ENCODE measurements around the gene NRM.

DNA sequence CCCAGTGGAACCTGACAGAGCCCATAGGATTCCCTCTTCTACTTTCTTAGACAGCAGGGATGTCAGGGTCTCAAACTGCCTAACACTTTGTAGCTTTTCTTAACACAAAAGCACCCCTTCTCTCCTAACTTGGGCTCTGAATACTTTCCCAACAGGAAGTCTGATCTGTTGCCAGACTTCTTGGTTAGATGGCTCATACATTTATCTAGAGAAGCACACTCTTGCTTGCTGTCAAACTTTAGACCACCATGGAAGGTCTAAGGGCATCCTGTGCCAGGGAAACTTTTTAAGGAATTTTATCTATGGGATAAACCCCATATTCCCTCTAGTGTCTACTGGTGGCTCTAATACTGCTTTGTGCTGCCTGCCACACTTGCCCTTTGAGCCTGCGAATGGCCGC, 47.1 kb downstream of the NRM start:
- TF ChIP-seq CTCF (IDR thresholded peaks at IDR 0.05 in 2 of 3, conservative IDR thresholded peaks at IDR 0.05 in 1 of 3; ENCODE audit: borderline replicate concordance in 1 of 3, insufficient read depth in 1 of 3, low read depth in 2 of 3, low read length in 2 of 3): no peak
- TF ChIP-seq, protein P1, sequence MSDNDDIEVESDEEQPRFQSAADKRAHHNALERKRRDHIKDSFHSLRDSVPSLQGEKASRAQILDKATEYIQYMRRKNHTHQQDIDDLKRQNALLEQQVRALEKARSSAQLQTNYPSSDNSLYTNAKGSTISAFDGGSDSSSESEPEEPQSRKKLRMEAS (IDR thresholded peaks at IDR 0.05): no peak
- no peak for TF ChIP-seq YY1 (IDR thresholded peaks at IDR 0.05; ENCODE audit: extremely low read depth, insufficient replicate concordance, low read depth, low read length)
- no peak for TF ChIP-seq POLR2A (IDR thresholded peaks at IDR 0.05; ENCODE audit: borderline replicate concordance, extremely low read depth, insufficient read depth, insufficient read length)
- TF ChIP-seq, protein P2, sequence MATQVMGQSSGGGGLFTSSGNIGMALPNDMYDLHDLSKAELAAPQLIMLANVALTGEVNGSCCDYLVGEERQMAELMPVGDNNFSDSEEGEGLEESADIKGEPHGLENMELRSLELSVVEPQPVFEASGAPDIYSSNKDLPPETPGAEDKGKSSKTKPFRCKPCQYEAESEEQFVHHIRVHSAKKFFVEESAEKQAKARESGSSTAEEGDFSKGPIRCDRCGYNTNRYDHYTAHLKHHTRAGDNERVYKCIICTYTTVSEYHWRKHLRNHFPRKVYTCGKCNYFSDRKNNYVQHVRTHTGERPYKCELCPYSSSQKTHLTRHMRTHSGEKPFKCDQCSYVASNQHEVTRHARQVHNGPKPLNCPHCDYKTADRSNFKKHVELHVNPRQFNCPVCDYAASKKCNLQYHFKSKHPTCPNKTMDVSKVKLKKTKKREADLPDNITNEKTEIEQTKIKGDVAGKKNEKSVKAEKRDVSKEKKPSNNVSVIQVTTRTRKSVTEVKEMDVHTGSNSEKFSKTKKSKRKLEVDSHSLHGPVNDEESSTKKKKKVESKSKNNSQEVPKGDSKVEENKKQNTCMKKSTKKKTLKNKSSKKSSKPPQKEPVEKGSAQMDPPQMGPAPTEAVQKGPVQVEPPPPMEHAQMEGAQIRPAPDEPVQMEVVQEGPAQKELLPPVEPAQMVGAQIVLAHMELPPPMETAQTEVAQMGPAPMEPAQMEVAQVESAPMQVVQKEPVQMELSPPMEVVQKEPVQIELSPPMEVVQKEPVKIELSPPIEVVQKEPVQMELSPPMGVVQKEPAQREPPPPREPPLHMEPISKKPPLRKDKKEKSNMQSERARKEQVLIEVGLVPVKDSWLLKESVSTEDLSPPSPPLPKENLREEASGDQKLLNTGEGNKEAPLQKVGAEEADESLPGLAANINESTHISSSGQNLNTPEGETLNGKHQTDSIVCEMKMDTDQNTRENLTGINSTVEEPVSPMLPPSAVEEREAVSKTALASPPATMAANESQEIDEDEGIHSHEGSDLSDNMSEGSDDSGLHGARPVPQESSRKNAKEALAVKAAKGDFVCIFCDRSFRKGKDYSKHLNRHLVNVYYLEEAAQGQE (IDR thresholded peaks at IDR 0.05; ENCODE audit: low read depth): no peak
- no peak for TF ChIP-seq POLR2AphosphoS5 (IDR thresholded peaks at IDR 0.05; ENCODE audit: low read depth, low read length)
- TF ChIP-seq RAD21 (IDR thresholded peaks at IDR 0.05; ENCODE audit: low read depth): no peak
- TF ChIP-seq EZH2 (IDR thresholded peaks at IDR 0.05): no peak
- no peak for TF ChIP-seq ZBTB33 (IDR thresholded peaks at IDR 0.05; ENCODE audit: extremely low read depth, insufficient replicate concordance, low read length)
- no peak for TF ChIP-seq TCF7L2 (IDR thresholded peaks at IDR 0.05; ENCODE audit: borderline replicate concordance, extremely low read depth, insufficient read depth, insufficient read length)
